CD8-positive, alpha-beta memory T cell (primary cell): Measurements from ENCODE around the gene ERCC4. TPM values are rescaled to one million over a fixed set of nuclear protein-coding genes. Genes with fewer than 3 reads are reported as not detected.
"Not testable (repeated sequence)": the region's sequence is repeated elsewhere in the genome, so short reads cannot be mapped to it uniquely, and the experiment has no call there.

Source experiments
- CTCF ChIA-PET: fragments of 350-600 bp; sonication (Branson Sonifier 250); formaldehyde crosslinking; loops from one replicate; lab custom pipeline; 2021; ENCODE audit warnings: antibody characterized with exemption; lab: Charles Lee
- POLR2A ChIA-PET: fragments of 350-600 bp; sonication (Branson Sonifier 250); formaldehyde crosslinking; loops from one replicate; lab custom pipeline; 2021; ENCODE audit warnings: antibody characterized with exemption; lab: Charles Lee
- DNase-seq, 5 donors: peaks; one replicate each; pipeline versions ENCODE4 v3.0.0 to v3.0.0-alpha.2; 2020 to 2022; ENCODE audit warnings: mixed read lengths in 1 of 5
- H3K27ac ChIP-seq: one replicate; pipeline ENCODE4 v1.7.0; 2013; ENCODE audit warnings: low read depth, mild to moderate bottlenecking, low read length, moderate library complexity
- H3K27me3 ChIP-seq: 2 replicates; pipeline ENCODE4 v1.7.0; 2013; ENCODE audit warnings: low read length, mild to moderate bottlenecking; ENCODE audit not compliant: insufficient read depth, poor library complexity, severe bottlenecking
- H3K36me3 ChIP-seq: 2 replicates; pipeline ENCODE4 v1.7.0; 2013; ENCODE audit warnings: mild to moderate bottlenecking, low read length, moderate library complexity; ENCODE audit not compliant: insufficient read depth
- H3K4me1 ChIP-seq: 2 replicates; pipeline ENCODE4 v1.7.0; 2013; ENCODE audit warnings: mild to moderate bottlenecking, low read length, moderate library complexity; ENCODE audit not compliant: insufficient read depth
- H3K4me3 ChIP-seq: 2 replicates; pipeline ENCODE4 v1.7.0; 2013; ENCODE audit warnings: mild to moderate bottlenecking, low read length
- H3K9me3 ChIP-seq: 2 replicates; pipeline ENCODE4 v1.7.0; 2013; ENCODE audit warnings: mild to moderate bottlenecking, low read length
- H3K27ac Mint-ChIP-seq, 8 donors: one replicate each; pipeline ENCODE4 v1.8.0; 2020 to 2021; ENCODE audit warnings: mixed read lengths in 8 of 8, mild to moderate bottlenecking in 6 of 8, inconsistent platforms in 3 of 8, moderate library complexity in 3 of 8
- H3K27me3 Mint-ChIP-seq, 2 donors: one replicate each; pipeline ENCODE4 v1.8.0; 2020 to 2021; ENCODE audit warnings: mixed read lengths in 2 of 2, mild to moderate bottlenecking in 1 of 2, moderate library complexity in 1 of 2
- H3K36me3 Mint-ChIP-seq, 3 donors: one replicate each; pipeline ENCODE4 v1.8.0; 2020 to 2021; ENCODE audit warnings: mixed read lengths in 3 of 3, inconsistent platforms in 1 of 3, mild to moderate bottlenecking in 1 of 3
- H3K4me1 Mint-ChIP-seq, 3 donors: one replicate each; pipeline ENCODE4 v1.8.0; 2020 to 2021; ENCODE audit warnings: mixed read lengths in 3 of 3, inconsistent platforms in 1 of 3, mild to moderate bottlenecking in 1 of 3
- H3K4me3 Mint-ChIP-seq, 7 donors: one replicate each; pipeline ENCODE4 v1.8.0; 2020 to 2021; ENCODE audit warnings: mixed read lengths in 7 of 7, mild to moderate bottlenecking in 6 of 7, moderate library complexity in 4 of 7, inconsistent platforms in 2 of 7
- H3K9me3 Mint-ChIP-seq, 5 donors: one replicate each; pipeline ENCODE4 v1.8.0; 2020 to 2022; ENCODE audit warnings: mixed read lengths in 5 of 5, mild to moderate bottlenecking in 3 of 5, moderate library complexity in 2 of 5, inconsistent platforms in 1 of 5
- polyA plus RNA-seq: library from polyadenylated mRNA; unstranded; fragments of 300-500 nt; fragmentation: Illumina TruSeq; gene quantifications from one replicate; pipeline ENCODE4 v1.2.3, GENCODE V29; 2021
- total RNA-seq, 2 experiments: library from RNA; stranded (reverse); gene quantifications; one replicate each; pipeline ENCODE4 v1.2.3, GENCODE V29; 2021

Gene ERCC4
- total RNA-seq: 10 to 100 TPM; 13.1 to 15.6 TPM
- polyA plus RNA-seq: 21.6 TPM

GRCh38 chr16:13919683-13920509 is at the start of gene ERCC4:
ERCC4 (plus strand) TSS chr16:13920154; CDS start chr16:13920166, 12 bp downstream.
- Mint-ChIP-seq H3K9me3 (no peaks in the 10 kb centered on the region), H3K4me1 (peaks cover 25 to 29% (median 28%) of the 10 kb centered on the region in 3 donors), H3K27me3 (peaks cover 0 to 3% of the 10 kb centered on the region in 2 donors), H3K4me3 (peak within 1 kb of the TSS; percentile 83 to 94 (median 92)), H3K36me3 (peaks cover 0 to 27% (median 4%) of the 10 kb centered on the region in 3 donors), H3K27ac (peak within 1 kb of the TSS; percentile 79 to 97 (median 91))
- no peaks in the 10 kb centered on the region for H3K36me3 ChIP-seq
- H3K9me3 ChIP-seq: no peaks in the 10 kb centered on the region
- H3K4me3 ChIP-seq: peak within 1 kb of the TSS; percentile 93
- peaks cover 14% of the 10 kb centered on the region for H3K4me1 ChIP-seq
- DNase-seq: peak; percentile 99 to 100 (median 100)
- peak within 1 kb of the TSS; percentile 88 for H3K27ac ChIP-seq
- ChIA-PET POLR2A (interaction anchor here (0.7 kb wide), 1 partner anchor 710 kb away, joined by 3 read pairs; the partner anchor contains the start of gene PARN), CTCF (interaction anchor here (0.5 to 1.9 kb wide), 16 partner anchors 8 to 1947 kb away, joined by 3 to 8 read pairs (median 4); no protein-coding TSS in a partner anchor)
- H3K27me3 ChIP-seq: no peaks in the 10 kb centered on the region

GRCh38 chr16:13873835-13874438 is 46.0 kb upstream of the ERCC4 start:
- CTCF ChIA-PET: no interaction called here
- Histone ChIP-seq H3K4me1 (no peaks in the 10 kb centered on the region), H3K9me3 (no peaks in the 10 kb centered on the region), H3K4me3 (no peak overlapping the region), H3K27ac (no peak overlapping the region), H3K27me3 (no peaks in the 10 kb centered on the region), H3K36me3 (no peaks in the 10 kb centered on the region)
- POLR2A ChIA-PET: no interaction called here
- Mint-ChIP-seq H3K4me1 (no peaks in the 10 kb centered on the region), H3K36me3 (no peaks in the 10 kb centered on the region), H3K4me3 (no peak overlapping the region), H3K9me3 (no peaks in the 10 kb centered on the region), H3K27me3 (peaks cover 6 to 24% of the 10 kb centered on the region in 2 donors), H3K27ac (no peak overlapping the region)
- DNase-seq: no peak

GRCh38 chr16:13875614-13876284 is 44.2 kb upstream of the ERCC4 start:
- no peak overlapping the region for H3K4me3 Mint-ChIP-seq
- POLR2A ChIA-PET: no interaction called here
- DNase-seq: no peak
- no peak overlapping the region for H3K27ac Mint-ChIP-seq
- no peaks in the 10 kb centered on the region for H3K36me3 Mint-ChIP-seq
- H3K4me1 Mint-ChIP-seq: no peaks in the 10 kb centered on the region
- H3K4me1 ChIP-seq: no peaks in the 10 kb centered on the region
- no peaks in the 10 kb centered on the region for H3K9me3 Mint-ChIP-seq
- H3K27ac ChIP-seq: no peak overlapping the region
- no peaks in the 10 kb centered on the region for H3K9me3 ChIP-seq
- no peaks in the 10 kb centered on the region for H3K27me3 ChIP-seq
- H3K4me3 ChIP-seq: no peak overlapping the region
- peaks cover 9 to 19% of the 10 kb centered on the region in 2 donors for H3K27me3 Mint-ChIP-seq
- H3K36me3 ChIP-seq: no peaks in the 10 kb centered on the region
- CTCF ChIA-PET: no interaction called here

- Histone ChIP-seq H3K4me3 (no peak overlapping the region), H3K9me3 (no peaks in the 10 kb centered on the region), H3K36me3 (no peaks in the 10 kb centered on the region), H3K4me1 (no peaks in the 10 kb centered on the region), H3K27me3 (no peaks in the 10 kb centered on the region), H3K27ac (no peak overlapping the region)
- Mint-ChIP-seq H3K4me1 (no peaks in the 10 kb centered on the region), H3K36me3 (no peaks in the 10 kb centered on the region), H3K27ac (no peak overlapping the region), H3K27me3 (peaks cover 19 to 36% of the 10 kb centered on the region in 2 donors), H3K4me3 (no peak overlapping the region), H3K9me3 (peaks cover 0 to 5% (median 0%) of the 10 kb centered on the region in 5 donors)
- DNase-seq: no peak
- ChIA-PET CTCF (no interaction called here), POLR2A (no interaction called here)
Observed at GRCh38 chr16:13883276-13883675, 36.7 kb upstream of the ERCC4 start.

- H3K4me1 ChIP-seq: no peaks in the 10 kb centered on the region
- Mint-ChIP-seq H3K9me3 (peaks cover 0 to 5% (median 0%) of the 10 kb centered on the region in 5 donors), H3K27me3 (peaks cover 19 to 36% of the 10 kb centered on the region in 2 donors), H3K27ac (no peak overlapping the region), H3K36me3 (no peaks in the 10 kb centered on the region), H3K4me3 (no peak overlapping the region), H3K4me1 (no peaks in the 10 kb centered on the region)
- H3K27me3 ChIP-seq: no peaks in the 10 kb centered on the region
- no peak for DNase-seq
- POLR2A ChIA-PET: no interaction called here
- CTCF ChIA-PET: no interaction called here
- no peak overlapping the region for H3K4me3 ChIP-seq
- H3K27ac ChIP-seq: no peak overlapping the region
- H3K9me3 ChIP-seq: no peaks in the 10 kb centered on the region
- H3K36me3 ChIP-seq: no peaks in the 10 kb centered on the region
Observed at GRCh38 chr16:13883881-13884280, 36.1 kb upstream of the ERCC4 start.

- Histone ChIP-seq H3K27ac (no peak overlapping the region), H3K4me3 (no peak overlapping the region), H3K36me3 (no peaks in the 10 kb centered on the region), H3K27me3 (no peaks in the 10 kb centered on the region), H3K4me1 (no peaks in the 10 kb centered on the region), H3K9me3 (no peaks in the 10 kb centered on the region)
- no peak overlapping the region for H3K4me3 Mint-ChIP-seq
- peaks cover 16 to 38% of the 10 kb centered on the region in 2 donors for H3K27me3 Mint-ChIP-seq
- CTCF ChIA-PET: no interaction called here
- no peaks in the 10 kb centered on the region for H3K36me3 Mint-ChIP-seq
- H3K9me3 Mint-ChIP-seq: peaks cover 0 to 5% (median 0%) of the 10 kb centered on the region in 5 donors
- H3K27ac Mint-ChIP-seq: no peak overlapping the region
- POLR2A ChIA-PET: no interaction called here
- no peaks in the 10 kb centered on the region for H3K4me1 Mint-ChIP-seq
- no peak for DNase-seq
Observed at GRCh38 chr16:13885700-13886099, 34.3 kb upstream of the ERCC4 start.

GRCh38 chr16:13886608-13887007 is 33.3 kb upstream of the ERCC4 start:
- peaks cover 19 to 44% of the 10 kb centered on the region in 2 donors for H3K27me3 Mint-ChIP-seq
- DNase-seq: no peak
- no peak overlapping the region for H3K27ac Mint-ChIP-seq
- no peaks in the 10 kb centered on the region for H3K36me3 Mint-ChIP-seq
- POLR2A ChIA-PET: no interaction called here
- no peaks in the 10 kb centered on the region for H3K4me1 Mint-ChIP-seq
- Histone ChIP-seq H3K4me1 (no peaks in the 10 kb centered on the region), H3K36me3 (no peaks in the 10 kb centered on the region), H3K4me3 (no peak overlapping the region), H3K27ac (no peak overlapping the region), H3K9me3 (no peaks in the 10 kb centered on the region), H3K27me3 (no peaks in the 10 kb centered on the region)
- H3K9me3 Mint-ChIP-seq: peaks cover 0 to 5% (median 0%) of the 10 kb centered on the region in 5 donors
- H3K4me3 Mint-ChIP-seq: no peak overlapping the region
- CTCF ChIA-PET: no interaction called here

- H3K27me3 Mint-ChIP-seq: peaks cover 17 to 45% of the 10 kb centered on the region in 2 donors
- DNase-seq, CTCF ChIA-PET, H3K27ac ChIP-seq, H3K27me3 ChIP-seq, H3K4me1 Mint-ChIP-seq, H3K4me3 ChIP-seq, H3K27ac Mint-ChIP-seq, H3K9me3 Mint-ChIP-seq, H3K36me3 ChIP-seq, H3K4me3 Mint-ChIP-seq, H3K9me3 ChIP-seq, POLR2A ChIA-PET, H3K36me3 Mint-ChIP-seq, H3K4me1 ChIP-seq: not testable (repeated sequence)
Observed at GRCh38 chr16:13889323-13889722, 30.6 kb upstream of the ERCC4 start.
